ENCODE results near the gene MDM2.

GRCh38 chr12:68893741-68894140 is 85.8 kb downstream of the MDM2 start:
- TF ChIP-seq, protein P1, sequence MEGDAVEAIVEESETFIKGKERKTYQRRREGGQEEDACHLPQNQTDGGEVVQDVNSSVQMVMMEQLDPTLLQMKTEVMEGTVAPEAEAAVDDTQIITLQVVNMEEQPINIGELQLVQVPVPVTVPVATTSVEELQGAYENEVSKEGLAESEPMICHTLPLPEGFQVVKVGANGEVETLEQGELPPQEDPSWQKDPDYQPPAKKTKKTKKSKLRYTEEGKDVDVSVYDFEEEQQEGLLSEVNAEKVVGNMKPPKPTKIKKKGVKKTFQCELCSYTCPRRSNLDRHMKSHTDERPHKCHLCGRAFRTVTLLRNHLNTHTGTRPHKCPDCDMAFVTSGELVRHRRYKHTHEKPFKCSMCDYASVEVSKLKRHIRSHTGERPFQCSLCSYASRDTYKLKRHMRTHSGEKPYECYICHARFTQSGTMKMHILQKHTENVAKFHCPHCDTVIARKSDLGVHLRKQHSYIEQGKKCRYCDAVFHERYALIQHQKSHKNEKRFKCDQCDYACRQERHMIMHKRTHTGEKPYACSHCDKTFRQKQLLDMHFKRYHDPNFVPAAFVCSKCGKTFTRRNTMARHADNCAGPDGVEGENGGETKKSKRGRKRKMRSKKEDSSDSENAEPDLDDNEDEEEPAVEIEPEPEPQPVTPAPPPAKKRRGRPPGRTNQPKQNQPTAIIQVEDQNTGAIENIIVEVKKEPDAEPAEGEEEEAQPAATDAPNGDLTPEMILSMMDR (IDR thresholded peaks at IDR 0.05): no peak
- no peak for TF ChIP-seq POLR2A (IDR thresholded peaks at IDR 0.05)
